ENCODE data around the gene FAM193B.

- TF ChIP-seq CTCF (conservative IDR thresholded peaks at IDR 0.05; ENCODE audit: low read depth, low read length) (no peak), EZH2 (IDR thresholded peaks at IDR 0.05; ENCODE audit: low read length, unreplicated experiment) (no peak)
Measured at GRCh38 chr5:177477701-177478477, 76.5 kb downstream of the FAM193B start.

All from PC-3 (cell line).